GM21381 (cell line): ENCODE measurements around the gene SYT15.
"Not testable (repeated sequence)": the region's sequence is repeated elsewhere in the genome, so short reads cannot be mapped to it uniquely, and the experiment has no call there.

Experiments used
- ATAC-seq: cut with Tn5 transposase; IDR thresholded peaks from one replicate; pipeline ENCODE4 v1.9.1; 2021; ENCODE audit warnings: mild to moderate bottlenecking, moderate library complexity; ENCODE audit not compliant: unreplicated experiment

The SYT15 gene

DNA sequence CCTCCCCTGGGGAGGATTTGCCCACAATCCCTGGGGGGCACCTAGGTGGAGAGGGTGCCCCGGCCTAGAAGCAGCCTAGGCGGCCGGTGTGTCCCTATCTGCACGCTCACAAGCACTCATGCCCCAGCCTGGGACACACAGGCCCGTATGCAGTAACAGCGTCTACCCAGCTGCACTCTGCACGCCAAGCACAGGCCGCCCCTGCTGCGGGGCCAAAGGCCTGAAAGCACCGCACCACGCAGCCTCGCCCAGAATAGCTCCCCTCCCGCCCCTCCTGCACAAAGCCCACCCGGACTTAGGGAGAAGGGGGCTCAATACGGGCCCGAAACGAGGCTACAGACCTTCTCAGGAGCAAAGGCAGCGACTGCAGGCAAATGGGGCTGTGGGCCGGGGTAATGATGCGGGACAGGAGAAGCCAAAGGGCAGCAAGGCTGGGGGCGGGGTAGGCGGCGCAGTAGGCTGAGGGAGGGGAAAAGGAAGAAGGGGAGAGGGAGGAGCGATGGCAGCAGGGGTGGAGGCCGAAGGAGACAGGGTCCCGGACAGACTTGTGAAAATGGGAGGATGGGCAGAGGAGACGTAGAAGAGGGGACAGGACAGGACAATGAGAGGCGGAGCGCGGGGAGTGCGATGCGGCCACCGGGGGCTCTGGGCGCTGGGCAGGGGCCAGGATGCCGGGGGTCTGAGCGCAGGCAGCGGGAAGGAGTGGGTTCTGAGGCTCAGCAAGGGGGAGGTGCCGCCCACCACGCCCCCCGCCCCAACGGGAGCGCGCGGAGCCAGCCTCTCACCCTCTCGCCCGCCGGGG, 23.0 kb upstream of the SYT15 start:
- ATAC-seq, result no peak

- ATAC-seq, result no peak
Observed at GRCh38 chr10:46556515-46557318, 22.2 kb upstream of the SYT15 start, which contains the start of gene GPRIN2. Gene GPRIN2 (minus strand): TSS chr10:46556658. CDS start chr10:46550736, 5,922 bp downstream.

- ATAC-seq, result no peak
Observed at GRCh38 chr10:46557319-46558121, 21.4 kb upstream of the SYT15 start.

GRCh38 chr10:46558122-46558391, 20.9 kb upstream of the SYT15 start:
- no peak for ATAC-seq

DNA sequence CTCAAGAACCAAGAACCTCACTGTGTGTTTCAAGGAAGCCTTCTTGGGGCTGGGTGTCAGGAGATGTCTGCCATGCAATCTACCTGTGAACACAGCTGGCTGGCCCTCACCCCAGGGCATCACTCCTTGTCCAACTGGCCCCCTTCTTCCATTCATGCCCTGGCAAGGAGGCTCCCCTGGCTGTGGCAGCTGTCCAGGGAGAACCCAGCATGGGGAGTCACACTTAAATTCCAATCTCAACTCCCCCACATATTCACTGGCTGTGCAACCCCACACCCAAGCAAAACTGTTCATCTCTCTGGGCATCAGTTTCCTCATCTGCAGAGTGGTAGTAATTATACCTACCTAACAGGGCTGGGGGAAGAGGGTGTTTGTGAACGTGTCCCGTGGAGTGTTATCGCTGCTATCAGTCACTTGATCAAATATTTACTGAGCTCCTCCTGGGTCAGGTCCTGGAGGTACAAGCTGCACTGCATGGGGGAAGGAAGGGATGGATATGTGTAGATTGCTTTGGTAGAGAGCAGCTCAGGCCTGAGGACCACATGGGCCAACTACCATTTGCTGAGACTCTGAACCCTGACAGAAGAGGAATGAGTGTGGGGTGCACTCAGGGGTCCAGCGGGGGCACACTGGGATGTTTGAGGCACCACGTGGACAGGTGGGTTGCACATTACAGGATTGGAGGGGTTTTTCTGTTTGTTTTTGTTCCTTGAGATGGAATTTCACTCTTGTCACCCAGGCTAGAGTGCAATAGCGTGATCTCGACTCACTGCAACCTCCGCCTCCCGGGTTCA, 20.3 kb upstream of the SYT15 start:
- no peak for ATAC-seq

DNA sequence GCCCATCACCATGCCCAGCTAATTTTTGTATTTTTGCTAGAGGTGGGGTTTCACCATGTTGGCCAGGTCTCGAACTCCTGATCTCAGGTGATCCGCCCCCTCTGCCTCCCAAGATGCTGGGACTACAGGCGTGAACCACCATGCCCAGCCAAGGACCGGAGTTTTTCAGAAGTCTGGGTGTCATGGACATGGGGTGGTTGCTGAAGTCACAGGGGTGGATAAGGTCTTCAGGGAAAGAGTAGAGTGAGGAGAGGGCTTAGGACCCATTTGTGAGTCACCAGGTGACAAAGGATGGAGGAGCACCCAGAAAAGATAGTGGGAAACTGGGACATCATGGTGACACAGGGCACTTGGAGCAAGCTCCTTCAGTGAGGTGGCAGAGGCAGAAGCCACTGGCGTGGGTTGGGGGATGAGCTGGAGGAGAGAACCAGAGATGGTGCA, 19.7 kb upstream of the SYT15 start:
- no peak for ATAC-seq

DNA sequence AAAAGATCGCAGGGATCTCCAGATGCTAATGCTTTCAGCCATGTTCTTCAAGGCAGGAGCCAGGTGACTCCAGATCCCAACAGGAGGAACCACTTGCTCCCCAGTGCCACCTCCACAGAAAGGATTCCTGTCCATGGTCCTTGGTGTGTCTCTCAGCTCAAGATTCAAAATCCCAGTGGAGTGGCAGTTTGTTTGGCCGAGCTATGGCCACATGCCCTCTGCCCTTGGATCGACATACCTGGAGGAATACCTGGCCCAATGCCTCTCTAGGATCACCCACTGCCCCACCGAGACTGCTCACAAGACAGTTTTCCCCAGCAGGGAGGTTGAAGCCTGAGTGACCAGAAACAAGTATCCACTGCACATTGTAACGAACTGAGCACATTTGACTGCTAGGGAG, 18.5 kb upstream of the SYT15 start:
- no peak for ATAC-seq

DNA sequence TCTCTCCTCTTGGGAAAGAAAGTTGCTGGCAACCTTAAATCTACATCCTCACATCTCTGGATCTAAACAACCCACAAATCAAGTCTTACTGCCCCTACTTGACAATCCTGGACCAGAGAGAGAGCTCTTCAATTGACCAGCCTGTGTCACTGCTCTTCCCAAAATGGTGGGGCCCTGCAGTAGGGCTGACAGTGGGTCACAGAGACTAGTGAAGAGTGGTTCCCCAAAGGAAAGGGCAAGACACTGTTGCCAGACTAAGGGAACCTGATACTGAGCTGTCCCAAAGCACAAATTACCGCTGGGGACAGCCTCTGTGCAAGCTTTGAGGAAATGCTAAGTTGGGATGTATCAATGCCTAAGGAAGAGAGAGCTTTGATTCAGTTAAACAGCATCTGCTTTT, 18.0 kb upstream of the SYT15 start:
- ATAC-seq, result no peak

DNA sequence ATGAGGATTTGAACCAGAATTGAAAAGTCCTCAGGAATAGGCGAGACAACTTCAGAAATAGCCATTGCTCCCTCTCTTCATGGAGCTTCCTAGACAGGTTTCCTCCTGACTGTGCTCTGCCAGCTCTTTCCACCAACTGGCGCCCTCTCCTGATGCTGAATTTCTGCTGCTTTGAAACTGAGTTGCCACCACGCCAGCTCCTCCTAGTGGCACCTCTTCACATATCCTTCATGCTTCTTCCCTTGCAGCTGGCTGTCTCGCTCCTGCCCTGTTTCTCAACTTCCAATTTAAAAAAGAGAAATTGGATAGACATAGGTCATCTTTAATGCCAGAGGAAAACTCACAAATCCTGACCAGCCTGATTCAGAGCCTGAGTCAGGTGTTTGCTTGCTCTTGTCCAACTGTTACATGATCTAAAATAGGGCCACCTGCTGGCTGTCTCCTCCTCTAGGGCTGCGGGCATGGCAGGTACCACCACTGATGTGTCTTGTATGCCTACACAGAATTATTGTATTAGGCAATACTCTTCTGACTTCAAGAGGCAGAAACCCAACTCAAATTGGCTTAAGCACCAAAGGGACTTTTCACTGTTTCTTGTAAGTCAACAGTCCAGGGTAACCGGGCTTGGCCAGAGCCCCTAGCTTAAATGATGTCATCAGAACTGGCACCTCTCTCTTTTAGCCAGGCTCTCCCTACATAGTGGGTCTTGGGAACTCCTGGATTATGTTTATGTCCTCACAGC, 13.2 kb upstream of the SYT15 start:
- ATAC-seq, result peak; percentile 70

- ATAC-seq, result not testable (repeated sequence)
Observed at GRCh38 chr10:46567151-46567550, 11.8 kb upstream of the SYT15 start.

- not testable (repeated sequence) for ATAC-seq
Observed at GRCh38 chr10:46570655-46571054, 8.3 kb upstream of the SYT15 start.

DNA sequence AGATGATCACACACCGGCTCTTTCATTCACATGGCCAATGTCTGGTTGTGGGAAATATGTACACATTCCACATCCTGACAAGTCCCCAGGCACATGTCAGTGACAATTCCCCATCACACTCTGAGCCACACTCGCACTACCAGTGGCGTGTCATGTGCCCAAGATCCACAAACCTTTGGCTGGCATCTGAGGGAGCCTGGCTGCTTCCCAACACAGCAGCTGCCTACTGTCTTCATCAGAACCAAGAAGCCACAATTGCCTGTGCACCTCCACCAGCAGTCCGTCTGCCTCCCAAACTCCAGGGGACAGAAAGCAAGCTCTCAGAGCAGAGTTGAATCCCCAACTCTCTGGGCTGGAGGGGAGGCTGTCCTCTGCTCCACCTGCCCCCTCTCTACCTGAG, 6.2 kb upstream of the SYT15 start:
- ATAC-seq, result not testable (repeated sequence)

- not testable (repeated sequence) for ATAC-seq
Observed at GRCh38 chr10:46573314-46573713, 5.6 kb upstream of the SYT15 start.

GRCh38 chr10:46573884-46574283, 5.0 kb upstream of the SYT15 start:
- ATAC-seq, result not testable (repeated sequence)

- not testable (repeated sequence) for ATAC-seq
Observed at GRCh38 chr10:46577624-46578473, 1.1 kb upstream of the SYT15 start.

GRCh38 chr10:46579378-46579777, 450 bp downstream of the SYT15 start:
- not testable (repeated sequence) for ATAC-seq

DNA sequence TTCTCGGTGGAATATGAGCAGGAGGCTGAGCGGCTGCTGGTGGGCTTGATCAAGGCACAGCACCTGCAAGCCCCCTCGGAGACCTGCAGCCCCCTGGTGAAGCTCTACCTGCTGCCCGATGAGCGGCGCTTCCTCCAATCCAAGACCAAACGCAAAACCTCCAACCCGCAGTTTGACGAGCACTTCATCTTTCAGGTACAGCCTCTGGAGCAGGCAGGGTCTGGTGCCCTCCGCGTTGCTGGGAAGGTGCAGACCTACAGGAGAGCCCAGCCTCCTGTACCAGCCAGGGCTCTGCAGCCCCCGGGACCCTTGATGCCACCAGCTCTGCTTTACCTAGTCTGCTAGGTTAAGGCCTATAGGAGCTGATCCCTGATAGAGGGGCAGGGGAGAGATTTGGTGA, 3.1 kb downstream of the SYT15 start:
- not testable (repeated sequence) for ATAC-seq

DNA sequence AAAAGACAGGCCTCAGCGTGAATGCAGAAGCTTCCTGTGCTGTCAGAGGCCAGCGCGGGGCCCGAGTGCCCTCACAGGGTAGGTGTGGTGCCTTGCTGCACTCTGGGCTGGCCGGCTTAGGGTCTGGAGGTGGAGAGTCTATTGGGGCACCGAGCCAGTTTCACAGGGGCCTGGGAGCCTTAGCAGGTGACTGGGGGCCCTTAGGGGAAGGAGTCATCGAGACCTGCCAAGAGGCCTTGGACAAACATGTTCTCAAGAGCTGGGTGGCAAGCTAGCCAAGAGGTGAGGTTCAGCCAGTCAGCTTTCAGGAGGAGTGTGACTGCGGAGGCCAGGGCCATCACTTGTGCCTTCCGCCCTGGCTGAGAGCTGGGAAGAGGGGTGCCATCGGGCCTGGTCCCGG, 3.6 kb downstream of the SYT15 start:
- not testable (repeated sequence) for ATAC-seq

- not testable (repeated sequence) for ATAC-seq
Observed at GRCh38 chr10:46584196-46584595, 5.3 kb downstream of the SYT15 start.
